Measurements from ENCODE around the gene DNAJC13.

DNA sequence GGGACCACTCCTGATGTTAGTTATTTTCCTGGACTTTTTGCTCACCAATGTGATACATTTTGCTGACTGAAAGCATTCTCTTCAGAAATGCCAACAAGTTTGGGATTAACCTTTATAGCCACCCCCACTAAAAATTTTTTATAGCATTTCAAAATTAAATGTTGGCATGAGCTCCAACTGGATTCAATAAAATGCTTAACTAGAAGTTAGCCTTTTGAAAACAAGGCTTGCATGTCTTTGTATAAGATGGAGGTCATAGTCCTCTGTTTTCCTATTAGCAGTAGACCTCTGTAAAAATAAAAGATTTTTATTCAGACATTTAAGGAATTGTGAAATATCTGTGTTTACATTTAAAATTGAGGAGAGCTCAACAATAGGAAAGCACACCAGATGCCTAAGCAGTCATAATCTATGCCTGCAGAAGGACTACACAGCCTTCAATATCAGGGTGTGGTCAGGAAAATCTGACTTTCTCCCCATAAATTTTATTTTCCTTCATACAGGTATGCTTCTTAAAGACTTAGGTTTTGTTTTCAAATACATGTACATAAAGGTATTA, 87.2 kb downstream of the DNAJC13 start:
- TF ChIP-seq, protein P1, sequence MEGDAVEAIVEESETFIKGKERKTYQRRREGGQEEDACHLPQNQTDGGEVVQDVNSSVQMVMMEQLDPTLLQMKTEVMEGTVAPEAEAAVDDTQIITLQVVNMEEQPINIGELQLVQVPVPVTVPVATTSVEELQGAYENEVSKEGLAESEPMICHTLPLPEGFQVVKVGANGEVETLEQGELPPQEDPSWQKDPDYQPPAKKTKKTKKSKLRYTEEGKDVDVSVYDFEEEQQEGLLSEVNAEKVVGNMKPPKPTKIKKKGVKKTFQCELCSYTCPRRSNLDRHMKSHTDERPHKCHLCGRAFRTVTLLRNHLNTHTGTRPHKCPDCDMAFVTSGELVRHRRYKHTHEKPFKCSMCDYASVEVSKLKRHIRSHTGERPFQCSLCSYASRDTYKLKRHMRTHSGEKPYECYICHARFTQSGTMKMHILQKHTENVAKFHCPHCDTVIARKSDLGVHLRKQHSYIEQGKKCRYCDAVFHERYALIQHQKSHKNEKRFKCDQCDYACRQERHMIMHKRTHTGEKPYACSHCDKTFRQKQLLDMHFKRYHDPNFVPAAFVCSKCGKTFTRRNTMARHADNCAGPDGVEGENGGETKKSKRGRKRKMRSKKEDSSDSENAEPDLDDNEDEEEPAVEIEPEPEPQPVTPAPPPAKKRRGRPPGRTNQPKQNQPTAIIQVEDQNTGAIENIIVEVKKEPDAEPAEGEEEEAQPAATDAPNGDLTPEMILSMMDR (IDR thresholded peaks at IDR 0.05): no peak
- TF ChIP-seq POLR2A (IDR thresholded peaks at IDR 0.05): no peak
